HG03039 (cell line): ENCODE data around the gene RRAGD.

ENCODE experiments used
- ATAC-seq: cut with Tn5 transposase; IDR thresholded peaks from one replicate; pipeline ENCODE4 v1.9.1; 2021; ENCODE audit warnings: mild to moderate bottlenecking, moderate library complexity; ENCODE audit not compliant: unreplicated experiment

RRAGD gene

GRCh38 chr6:89350281-89350966 is 61.6 kb downstream of the RRAGD start:
- no peak for ATAC-seq

GRCh38 chr6:89348372-89348771 is 63.7 kb downstream of the RRAGD start:
- ATAC-seq = no peak

GRCh38 chr6:89347825-89348224 is 64.2 kb downstream of the RRAGD start:
- ATAC-seq = no peak

GRCh38 chr6:89346433-89346832 is 65.6 kb downstream of the RRAGD start:
- no peak for ATAC-seq

GRCh38 chr6:89339565-89339964 is 72.5 kb downstream of the RRAGD start:
- no peak for ATAC-seq

- no peak for ATAC-seq
Observed at GRCh38 chr6:89335164-89335563, 76.9 kb downstream of the RRAGD start.

GRCh38 chr6:89330910-89331309 is 81.2 kb downstream of the RRAGD start:
- ATAC-seq = no peak

- ATAC-seq = no peak
Observed at GRCh38 chr6:89328976-89329375, 83.1 kb downstream of the RRAGD start.

GRCh38 chr6:89324304-89324703 is 87.8 kb downstream of the RRAGD start:
- no peak for ATAC-seq

- no peak for ATAC-seq
Observed at GRCh38 chr6:89323511-89323971, 88.5 kb downstream of the RRAGD start.

GRCh38 chr6:89321131-89321970 is 90.7 kb downstream of the RRAGD start:
- ATAC-seq = no peak

GRCh38 chr6:89320012-89320559 is 92.0 kb downstream of the RRAGD start:
- ATAC-seq = no peak

- no peak for ATAC-seq
Observed at GRCh38 chr6:89317067-89317466, 95.0 kb downstream of the RRAGD start.

GRCh38 chr6:89315249-89315885 is 96.7 kb downstream of the RRAGD start, which contains the start of gene GABRR2:
Gene GABRR2, minus strand, starts transcription at chr6:89315299. Its CDS starts 134 bp downstream, at chr6:89315165.
- ATAC-seq = no peak

GRCh38 chr6:89314692-89315091 is 97.4 kb downstream of the RRAGD start:
- no peak for ATAC-seq
